Heart right ventricle (tissue), 16 donors: ENCODE measurements around the gene TMEM240. TPM values are rescaled to one million over a fixed set of nuclear protein-coding genes. Genes with fewer than 3 reads are reported as not detected.
A peak's percentile ranks its signal among the peaks of the same experiment; 100 is the strongest.

Experiments used
- ATAC-seq, 8 donors: fragments of 200-7000 bp; cut with Tn5 transposase; one replicate each; pipeline ENCODE4 v1.9.1; 2020; ENCODE audit warnings: mild to moderate bottlenecking in 8 of 8, moderate library complexity in 8 of 8, moderate number of reproducible peaks in 1 of 8
- DNase-seq, 2 donors: peaks; one replicate each; pipeline ENCODE4 v3.0.0-alpha.2; 2020
- H3K27ac ChIP-seq, 10 donors: fragments of 200-600 bp; sonication (generic) in 2 of 10; one replicate each; pipeline versions ENCODE4 v1.5.0 to v1.8.0; 2020 to 2022; ENCODE audit warnings: mild to moderate bottlenecking in 3 of 10
- H3K27me3 ChIP-seq, 7 donors: fragments of 200-600 bp; one replicate each; pipeline ENCODE4 v1.8.0; 2021 to 2022; ENCODE audit warnings: mild to moderate bottlenecking in 2 of 7
- H3K36me3 ChIP-seq, 9 donors: fragments of 200-600 bp; sonication (generic) in 1 of 9; one replicate each; pipeline versions ENCODE4 v1.5.0 to v1.8.0; 2020 to 2022; ENCODE audit warnings: mild to moderate bottlenecking in 2 of 9
- H3K4me1 ChIP-seq, 9 donors: fragments of 200-600 bp; sonication (generic) in 1 of 9; one replicate each; pipeline versions ENCODE4 v1.5.0 to v1.8.0; 2020 to 2022; ENCODE audit warnings: mild to moderate bottlenecking in 4 of 9
- H3K4me3 ChIP-seq, 10 donors: fragments of 200-600 bp; sonication (generic) in 2 of 10; one replicate each; pipeline versions ENCODE4 v1.5.0 to v1.8.0; 2020 to 2022; ENCODE audit warnings: mild to moderate bottlenecking in 7 of 10, moderate library complexity in 2 of 10
- H3K9me3 ChIP-seq, 11 donors: fragments of 200-600 bp in 10 of 11; sonication (generic) in 2 of 11; one replicate each; pipeline versions ENCODE4 v1.5.0 to v1.8.0; 2013 to 2022; ENCODE audit warnings: mild to moderate bottlenecking in 2 of 11, control low read depth in 1 of 11, moderate library complexity in 1 of 11
- WGBS, 2 donors: extraction: QIAGEN DNeasy Blood & Tissue Kit; methylation state at CpG; one replicate each; pipeline ENCODE4 v1.1.7; 2013; ENCODE audit warnings: inconsistent platforms in 1 of 2; 5-methylcytosine and 5-hydroxymethylcytosine counted together
- intact Hi-C, 10 donors: fragments of 100-400 bp; cut with DNase I; formaldehyde crosslinking; loops; one replicate each; pipeline versions ENCODE4 v1.11.1 to v1.14.2; 2022
- polyA plus RNA-seq, 2 donors: library from polyadenylated mRNA; stranded (reverse); fragments of 200-250 nt; gene quantifications; one replicate each; pipeline ENCODE4 v1.2.3, GENCODE V29; 2013
- total RNA-seq, 10 donors: library from RNA; stranded (reverse); fragmentation: NEBNext Ultra II Directional in 3 of 10; extraction: Animal tissue kit (Norgen Biotek cat#: 25700) in 3 of 10; gene quantifications; one replicate each; pipeline versions ENCODE4 v1.2.1 to v1.2.4, GENCODE V29; 2021 to 2023
- TF ChIP-seq, protein P1 (sequence below), 9 donors: fragments of 200-600 bp; sonication (generic) in 2 of 9; IDR thresholded peaks; one replicate each; pipeline versions ENCODE4 v1.5.0 to v1.8.0; 2021 to 2022; ENCODE audit warnings: antibody characterized with exemption in 9 of 9, mild to moderate bottlenecking in 5 of 9, moderate library complexity in 1 of 9
- donor health status: Arrhythmogenic right ventricular cardiomyopathy.
- donor health status: ischemic (EF 13 %, LVEDD 7.1; RV severe dilation, severe dysfunction).
- donor health status: healthy with polysubstance abuse.
- donor health status: DM: no; HTN: yes; CAD: no.
- donor health status: DM: no; HTN: no; CAD: no.
- donor health status: ischemic (EF 25% LVEDD 6.9; RV normal size, moderate dysfunction).
- donor health status: ischemic (EF 25% LVEDD 5.7; RV mildly dilated, moderate dysfunction).
- donor health status: healthy.
- donor health status: DM: yes; HTN: yes; CAD: no.
- donor health status: Ischemic cardiomyopathy.
- donor health status: ischemic (EF 35%, LVEDD 5.7; RV mildly dilated, moderate dysfunction).
- donor health status: nonischemic (EF 11% LVEDD 7.7; RV severe dilation, severe dysfunction).
- donor health status: DM: yes; HTN: yes; CAD: no.
- donor health status: PGD.
- donor health status: ischemic (EF 29% LVEDD 5.4; RV normal size, mild dysfunction).
- donor health status: nonischemic (EF 23%, LVEDD 6.1; RV moderate dilation, normal function).

Gene TMEM240
- total and polyA plus RNA-seq, 12 donors: 3.2 to 12.1 (median 3.7) TPM

DNA sequence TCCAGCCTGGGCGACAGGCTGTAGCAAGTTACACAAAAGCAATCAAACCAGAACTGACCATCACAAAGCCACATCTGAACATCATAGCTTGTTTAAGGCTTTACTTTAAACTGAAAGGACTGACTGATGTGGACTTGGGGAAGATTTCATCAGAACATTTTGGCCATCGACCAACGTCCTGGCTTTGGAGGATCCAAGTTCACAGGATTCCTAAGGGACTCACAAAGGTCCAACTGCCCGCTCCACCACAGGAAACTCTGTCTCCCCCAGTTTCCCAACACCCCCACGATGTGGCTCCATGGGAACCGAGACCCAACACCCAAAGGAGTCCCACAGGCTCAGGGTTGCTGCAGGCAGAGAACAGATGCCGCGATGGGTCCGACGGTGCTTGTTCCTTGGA, 24.9 kb upstream of the TMEM240 start:
- Histone ChIP-seq H3K4me1 (peaks cover 2 to 63% (median 42%) of the 10 kb centered on the region in 9 donors), H3K9me3 (no peaks in the 10 kb centered on the region), H3K36me3 (peaks cover 0 to 84% (median 42%) of the 10 kb centered on the region in 9 donors), H3K27me3 (no peaks in the 10 kb centered on the region), H3K4me3 (no peak overlapping the region), H3K27ac (no peak overlapping the region)
- TF ChIP-seq, protein P1, sequence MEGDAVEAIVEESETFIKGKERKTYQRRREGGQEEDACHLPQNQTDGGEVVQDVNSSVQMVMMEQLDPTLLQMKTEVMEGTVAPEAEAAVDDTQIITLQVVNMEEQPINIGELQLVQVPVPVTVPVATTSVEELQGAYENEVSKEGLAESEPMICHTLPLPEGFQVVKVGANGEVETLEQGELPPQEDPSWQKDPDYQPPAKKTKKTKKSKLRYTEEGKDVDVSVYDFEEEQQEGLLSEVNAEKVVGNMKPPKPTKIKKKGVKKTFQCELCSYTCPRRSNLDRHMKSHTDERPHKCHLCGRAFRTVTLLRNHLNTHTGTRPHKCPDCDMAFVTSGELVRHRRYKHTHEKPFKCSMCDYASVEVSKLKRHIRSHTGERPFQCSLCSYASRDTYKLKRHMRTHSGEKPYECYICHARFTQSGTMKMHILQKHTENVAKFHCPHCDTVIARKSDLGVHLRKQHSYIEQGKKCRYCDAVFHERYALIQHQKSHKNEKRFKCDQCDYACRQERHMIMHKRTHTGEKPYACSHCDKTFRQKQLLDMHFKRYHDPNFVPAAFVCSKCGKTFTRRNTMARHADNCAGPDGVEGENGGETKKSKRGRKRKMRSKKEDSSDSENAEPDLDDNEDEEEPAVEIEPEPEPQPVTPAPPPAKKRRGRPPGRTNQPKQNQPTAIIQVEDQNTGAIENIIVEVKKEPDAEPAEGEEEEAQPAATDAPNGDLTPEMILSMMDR (IDR thresholded peaks at IDR 0.05): no peak
- 83% methylated on average over 10 of the region's 10 CpGs for WGBS, 2 donors
- DNase-seq: no peak
- peak in 1 of 8 donors; percentile 23 for ATAC-seq
- intact Hi-C loops: no loop called here

DNA sequence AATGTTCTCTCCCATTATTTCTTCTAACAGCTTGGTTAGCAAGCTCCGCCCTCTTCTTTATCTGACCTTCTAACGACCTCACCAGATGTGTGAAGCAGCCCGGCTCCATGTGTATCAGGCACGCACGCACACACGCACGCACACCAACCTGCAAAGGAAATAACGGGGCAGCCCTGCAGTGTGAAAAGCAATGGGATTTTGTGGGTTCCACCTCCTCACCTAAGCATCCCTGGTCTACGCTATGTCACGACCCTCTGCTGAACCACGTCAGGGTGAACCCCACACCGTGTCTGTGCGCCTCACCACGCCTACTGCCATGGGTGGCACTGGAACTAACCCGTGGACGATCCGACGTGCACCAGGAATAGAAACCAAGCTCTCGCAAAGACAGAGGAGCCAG, 23.8 kb upstream of the TMEM240 start:
- TF ChIP-seq, protein P1 (IDR thresholded peaks at IDR 0.05): no peak
- Histone ChIP-seq H3K9me3 (no peaks in the 10 kb centered on the region), H3K4me1 (peaks cover 0 to 52% (median 39%) of the 10 kb centered on the region in 9 donors), H3K36me3 (peaks cover 0 to 79% (median 42%) of the 10 kb centered on the region in 9 donors), H3K27ac (peak overlapping the region in 1 of 10 donors; percentile 15), H3K4me3 (no peak overlapping the region), H3K27me3 (no peaks in the 10 kb centered on the region)
- 65 to 66% methylated on average over 19 of the region's 19 CpGs for WGBS, 2 donors
- DNase-seq: no peak
- no peak for ATAC-seq
- intact Hi-C loops: no loop called here

DNA sequence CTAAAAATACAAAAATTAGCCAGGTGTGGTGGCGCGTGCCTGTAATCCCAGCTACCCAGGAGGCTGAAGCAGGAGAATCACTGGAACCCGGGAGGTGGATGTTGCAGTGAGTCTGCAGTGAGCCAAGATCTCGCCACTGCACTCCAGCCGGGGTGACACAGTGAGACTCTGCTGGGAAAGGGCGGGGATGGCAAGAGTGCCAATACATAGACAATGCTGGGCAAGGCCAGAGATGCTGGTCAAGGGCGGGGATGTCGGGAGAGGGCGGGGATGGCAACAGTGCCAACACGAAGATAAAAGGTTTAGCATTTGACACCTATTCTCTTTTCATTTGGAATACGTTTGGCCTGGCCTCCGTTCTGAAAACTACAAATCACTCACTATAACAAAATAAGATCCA, 23.3 kb upstream of the TMEM240 start:
- peaks cover 0 to 77% (median 42%) of the 10 kb centered on the region in 9 donors for H3K36me3 ChIP-seq
- intact Hi-C loops: no loop called here
- TF ChIP-seq, protein P1 (IDR thresholded peaks at IDR 0.05): no peak
- ATAC-seq: no peak
- no peaks in the 10 kb centered on the region for H3K9me3 ChIP-seq
- no peak for DNase-seq
- peaks cover 0 to 46% (median 37%) of the 10 kb centered on the region in 9 donors for H3K4me1 ChIP-seq
- no peak overlapping the region for H3K27ac ChIP-seq
- 91 to 92% methylated on average over 12 of the region's 12 CpGs for WGBS, 2 donors
- H3K27me3 ChIP-seq: no peaks in the 10 kb centered on the region
- H3K4me3 ChIP-seq: no peak overlapping the region

DNA sequence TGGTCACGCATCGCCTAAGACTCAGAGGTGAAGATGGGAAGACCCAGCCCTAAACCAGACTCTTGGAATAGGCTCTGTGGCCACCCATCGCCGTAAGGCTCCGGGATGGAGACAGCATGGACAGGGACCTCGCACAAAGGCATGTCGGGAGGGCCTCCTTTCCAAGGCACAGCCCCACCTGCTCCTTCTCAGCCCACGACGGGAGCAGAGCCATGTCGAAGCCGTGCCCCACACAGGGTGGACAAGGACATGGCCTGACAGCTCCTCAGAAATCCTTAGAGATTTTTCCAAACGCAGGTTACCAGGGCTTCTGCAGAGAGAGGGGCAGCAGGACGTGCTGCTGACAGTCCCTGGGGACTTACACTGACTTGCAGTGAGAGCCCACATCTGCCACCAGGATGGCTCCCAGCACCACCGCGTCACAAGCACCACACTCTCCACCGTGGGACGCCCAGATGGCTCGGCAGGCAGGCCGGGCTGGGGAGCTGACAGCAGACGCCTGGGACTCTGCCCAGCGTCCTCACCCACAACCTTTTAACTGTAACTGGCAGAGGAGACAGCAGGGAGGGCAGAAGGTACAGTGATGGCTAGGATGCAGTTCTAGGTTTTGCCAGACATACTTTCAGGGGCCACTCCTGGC, 22.3 kb upstream of the TMEM240 start:
- 81 to 86% methylated on average over 21 of the region's 21 CpGs for WGBS, 2 donors
- intact Hi-C loops: no loop called here
- H3K36me3 ChIP-seq: peaks cover 0 to 77% (median 42%) of the 10 kb centered on the region in 9 donors
- TF ChIP-seq, protein P1 (IDR thresholded peaks at IDR 0.05): no peak
- DNase-seq (no peak), ATAC-seq (peak in 7 of 8 donors; percentile 13 to 90 (median 61))
- H3K4me3 ChIP-seq: no peak overlapping the region
- H3K9me3 ChIP-seq: no peaks in the 10 kb centered on the region
- no peaks in the 10 kb centered on the region for H3K27me3 ChIP-seq
- peaks cover 0 to 36% (median 27%) of the 10 kb centered on the region in 9 donors for H3K4me1 ChIP-seq
- H3K27ac ChIP-seq: peak overlapping the region in 2 of 10 donors; percentile 36 to 40
